ENCODE measurements around the gene NLK. TPM values are rescaled to one million over a fixed set of nuclear protein-coding genes. Genes with fewer than 3 reads are reported as not detected.
A peak's percentile ranks its signal among the peaks of the same experiment; 100 is the strongest.

The NLK gene
- total RNA-seq, 6 experiments from 2014 or later, result 8.8 to 10.6 (median 9.9) TPM

DNA sequence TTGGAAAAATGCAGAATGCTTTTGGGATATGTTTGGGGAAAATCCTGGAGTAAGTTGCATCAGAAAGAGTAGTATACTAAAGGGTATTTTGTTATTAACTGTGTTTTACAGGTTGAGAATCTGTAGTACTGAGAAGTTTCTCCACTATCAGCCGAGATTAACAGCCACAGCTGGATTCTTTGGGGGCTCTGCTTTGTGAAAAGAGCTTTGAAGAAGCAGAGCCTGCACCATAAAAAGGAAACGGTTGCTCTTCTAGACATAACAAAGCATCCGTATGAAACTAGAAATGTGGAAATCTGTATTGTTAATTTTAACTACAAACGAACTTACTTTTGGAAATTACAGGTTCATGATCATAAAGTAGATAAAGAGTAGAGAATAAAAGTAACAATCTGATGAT lies 5.3 kb downstream of the NLK start:
- Histone ChIP-seq H3K9me3 (no peaks in the 10 kb centered on the region), H3K27me3 (no peaks in the 10 kb centered on the region), H3K4me1 (peaks cover 0 to 33% (median 14%) of the 10 kb centered on the region in 4 donors), H3K36me3 (no peaks in the 10 kb centered on the region), H3K4me3 (no peak overlapping the region), H3K27ac (no peak overlapping the region)
- DNase-seq, result no peak
- TF ChIP-seq, protein P1, sequence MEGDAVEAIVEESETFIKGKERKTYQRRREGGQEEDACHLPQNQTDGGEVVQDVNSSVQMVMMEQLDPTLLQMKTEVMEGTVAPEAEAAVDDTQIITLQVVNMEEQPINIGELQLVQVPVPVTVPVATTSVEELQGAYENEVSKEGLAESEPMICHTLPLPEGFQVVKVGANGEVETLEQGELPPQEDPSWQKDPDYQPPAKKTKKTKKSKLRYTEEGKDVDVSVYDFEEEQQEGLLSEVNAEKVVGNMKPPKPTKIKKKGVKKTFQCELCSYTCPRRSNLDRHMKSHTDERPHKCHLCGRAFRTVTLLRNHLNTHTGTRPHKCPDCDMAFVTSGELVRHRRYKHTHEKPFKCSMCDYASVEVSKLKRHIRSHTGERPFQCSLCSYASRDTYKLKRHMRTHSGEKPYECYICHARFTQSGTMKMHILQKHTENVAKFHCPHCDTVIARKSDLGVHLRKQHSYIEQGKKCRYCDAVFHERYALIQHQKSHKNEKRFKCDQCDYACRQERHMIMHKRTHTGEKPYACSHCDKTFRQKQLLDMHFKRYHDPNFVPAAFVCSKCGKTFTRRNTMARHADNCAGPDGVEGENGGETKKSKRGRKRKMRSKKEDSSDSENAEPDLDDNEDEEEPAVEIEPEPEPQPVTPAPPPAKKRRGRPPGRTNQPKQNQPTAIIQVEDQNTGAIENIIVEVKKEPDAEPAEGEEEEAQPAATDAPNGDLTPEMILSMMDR (IDR thresholded peaks at IDR 0.05), result no peak
- TF ChIP-seq POLR2A (IDR thresholded peaks at IDR 0.05), result no peak
- WGBS (ENCODE audit: insufficient coverage, low coverage, low lambda C conversion rate, missing lambda C conversion rate), result 43% methylated on average over 4 of the region's 4 CpGs
- no peak for ATAC-seq
- intact Hi-C loops (cut with DNase I), result no loop called here

- H3K4me1 ChIP-seq, result peaks cover 0 to 34% (median 14%) of the 10 kb centered on the region in 4 donors
- no peak overlapping the region for H3K4me3 ChIP-seq
- WGBS (ENCODE audit: insufficient coverage, low coverage, low lambda C conversion rate, missing lambda C conversion rate), result 100% methylated on average over 1 of the region's 1 CpG
- intact Hi-C loops (cut with DNase I), result no loop called here
- no peaks in the 10 kb centered on the region for H3K36me3 ChIP-seq
- H3K9me3 ChIP-seq, result no peaks in the 10 kb centered on the region
- H3K27ac ChIP-seq, result no peak overlapping the region
- DNase-seq (no peak), ATAC-seq (no peak)
- no peak for TF ChIP-seq POLR2A (IDR thresholded peaks at IDR 0.05)
- TF ChIP-seq, protein P1 (IDR thresholded peaks at IDR 0.05), result no peak
- H3K27me3 ChIP-seq, result no peaks in the 10 kb centered on the region
These were observed 6.6 kb downstream of the NLK start for GRCh38 chr17:28049071-28049470.

GRCh38 chr17:28053044-28053670 lies 10.7 kb downstream of the NLK start:
- Histone ChIP-seq H3K36me3 (no peaks in the 10 kb centered on the region), H3K4me3 (peak overlapping the region in 1 of 3 donors; percentile 4), H3K4me1 (peaks cover 0 to 43% (median 13%) of the 10 kb centered on the region in 4 donors), H3K27ac (peak overlapping the region in 2 of 3 donors; percentile 34 to 37), H3K9me3 (no peaks in the 10 kb centered on the region), H3K27me3 (no peaks in the 10 kb centered on the region)
- TF ChIP-seq, protein P1 (IDR thresholded peaks at IDR 0.05), result no peak
- no peak for TF ChIP-seq POLR2A (IDR thresholded peaks at IDR 0.05)
- 47% methylated on average over 3 of the region's 3 CpGs for WGBS (ENCODE audit: insufficient coverage, low coverage, low lambda C conversion rate, missing lambda C conversion rate)
- intact Hi-C loops (cut with DNase I), result no loop called here
- ATAC-seq (peak in 3 of 4 donors; percentile 16 to 56 (median 47)), DNase-seq (no peak)

- Histone ChIP-seq H3K4me1 (peaks cover 0 to 44% (median 13%) of the 10 kb centered on the region in 4 donors), H3K9me3 (no peaks in the 10 kb centered on the region), H3K36me3 (no peaks in the 10 kb centered on the region), H3K27ac (no peak overlapping the region), H3K4me3 (peak overlapping the region in 1 of 3 donors; percentile 4), H3K27me3 (no peaks in the 10 kb centered on the region)
- no peak for TF ChIP-seq POLR2A (IDR thresholded peaks at IDR 0.05)
- TF ChIP-seq, protein P1 (IDR thresholded peaks at IDR 0.05), result no peak
- 43% methylated on average over 2 of the region's 2 CpGs for WGBS (ENCODE audit: insufficient coverage, low coverage, low lambda C conversion rate, missing lambda C conversion rate)
- ATAC-seq (no peak), DNase-seq (no peak)
- intact Hi-C loops (cut with DNase I), result no loop called here
These were observed 11.2 kb downstream of the NLK start for GRCh38 chr17:28053725-28054124.
